DND-41 (cell line): Measurements from ENCODE around the gene FAM168B.

Experiments
- EZH2 ChIP-seq: IDR thresholded peaks from 3 replicates; pipeline ENCODE4 v1.6.1; 2012; ENCODE audit warnings: borderline replicate concordance, low read depth, mild to moderate bottlenecking, moderate library complexity, low read length, inconsistent platforms; ENCODE audit not compliant: severe bottlenecking
- TF ChIP-seq, protein P1 (sequence below): IDR thresholded peaks from 2 replicates; pipeline ENCODE4 v1.5.1; 2012; ENCODE audit warnings: borderline replicate concordance, low read length, moderate library complexity, mild to moderate bottlenecking; ENCODE audit not compliant: poor library complexity, severe bottlenecking; ENCODE audit errors: extremely low read depth

DNA sequence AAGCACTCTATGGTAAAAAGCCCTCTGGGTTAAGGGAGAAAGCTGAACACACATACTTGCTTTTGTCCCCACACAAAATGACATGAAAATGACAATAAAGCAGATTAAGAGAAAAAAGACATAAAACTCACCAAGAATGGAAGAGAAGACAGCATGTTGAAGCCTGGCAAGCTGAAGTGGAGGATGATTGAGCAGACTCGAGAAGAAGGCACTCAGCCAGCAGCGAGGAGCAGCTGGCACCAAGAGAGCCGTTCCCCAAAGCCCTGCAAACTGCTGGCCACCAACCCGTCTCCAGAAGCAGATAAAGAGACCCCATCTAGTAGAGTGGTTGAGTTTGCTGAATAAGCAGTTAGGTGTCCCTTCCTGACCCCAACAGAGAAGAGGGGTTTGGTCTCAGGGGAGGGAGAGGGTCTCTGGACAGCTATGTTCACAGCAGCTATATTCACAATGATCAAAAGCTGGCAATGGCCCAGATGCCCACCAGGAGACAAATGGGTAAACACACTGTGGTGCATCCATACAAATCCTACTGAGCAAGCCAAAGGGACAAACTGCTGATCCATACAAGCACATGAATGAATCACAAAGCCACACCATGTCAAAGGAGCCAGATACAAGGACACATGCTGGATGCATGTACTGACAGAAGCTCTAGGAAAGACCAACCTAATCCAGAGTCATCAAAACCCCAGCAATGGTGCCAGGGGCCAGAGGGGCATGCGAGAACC is 36.9 kb downstream of the FAM168B start:
- TF ChIP-seq, protein P1, sequence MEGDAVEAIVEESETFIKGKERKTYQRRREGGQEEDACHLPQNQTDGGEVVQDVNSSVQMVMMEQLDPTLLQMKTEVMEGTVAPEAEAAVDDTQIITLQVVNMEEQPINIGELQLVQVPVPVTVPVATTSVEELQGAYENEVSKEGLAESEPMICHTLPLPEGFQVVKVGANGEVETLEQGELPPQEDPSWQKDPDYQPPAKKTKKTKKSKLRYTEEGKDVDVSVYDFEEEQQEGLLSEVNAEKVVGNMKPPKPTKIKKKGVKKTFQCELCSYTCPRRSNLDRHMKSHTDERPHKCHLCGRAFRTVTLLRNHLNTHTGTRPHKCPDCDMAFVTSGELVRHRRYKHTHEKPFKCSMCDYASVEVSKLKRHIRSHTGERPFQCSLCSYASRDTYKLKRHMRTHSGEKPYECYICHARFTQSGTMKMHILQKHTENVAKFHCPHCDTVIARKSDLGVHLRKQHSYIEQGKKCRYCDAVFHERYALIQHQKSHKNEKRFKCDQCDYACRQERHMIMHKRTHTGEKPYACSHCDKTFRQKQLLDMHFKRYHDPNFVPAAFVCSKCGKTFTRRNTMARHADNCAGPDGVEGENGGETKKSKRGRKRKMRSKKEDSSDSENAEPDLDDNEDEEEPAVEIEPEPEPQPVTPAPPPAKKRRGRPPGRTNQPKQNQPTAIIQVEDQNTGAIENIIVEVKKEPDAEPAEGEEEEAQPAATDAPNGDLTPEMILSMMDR, result no peak
- TF ChIP-seq EZH2, result no peak
